Right kidney (tissue), 1 donor: ENCODE data around the gene SUFU.

ENCODE experiments used
- DNase-seq: peaks from one replicate; pipeline ENCODE4 v3.0.0-alpha.2; 2016

SUFU gene

GRCh38 chr10:102550636-102551210, 47.0 kb downstream of the SUFU start:
- no peak for DNase-seq

GRCh38 chr10:102552533-102552932, 48.8 kb downstream of the SUFU start:
- DNase-seq = no peak

GRCh38 chr10:102553771-102554170, 50.0 kb downstream of the SUFU start:
- no peak for DNase-seq

- no peak for DNase-seq
Observed at GRCh38 chr10:102554531-102554930, 50.8 kb downstream of the SUFU start.

- DNase-seq = no peak
Observed at GRCh38 chr10:102555781-102556328, 52.1 kb downstream of the SUFU start.

GRCh38 chr10:102557569-102557968, 53.8 kb downstream of the SUFU start:
- DNase-seq = no peak

GRCh38 chr10:102559764-102560163, 56.0 kb downstream of the SUFU start:
- no peak for DNase-seq

- no peak for DNase-seq
Observed at GRCh38 chr10:102564209-102564834, 60.5 kb downstream of the SUFU start.

GRCh38 chr10:102565793-102566192, 62.0 kb downstream of the SUFU start:
- no peak for DNase-seq

GRCh38 chr10:102578782-102579181, 75.0 kb downstream of the SUFU start:
- DNase-seq = no peak

GRCh38 chr10:102579328-102579727, 75.6 kb downstream of the SUFU start:
- no peak for DNase-seq

- DNase-seq = no peak
Observed at GRCh38 chr10:102580230-102580629, 76.5 kb downstream of the SUFU start.

GRCh38 chr10:102581401-102581800, 77.6 kb downstream of the SUFU start:
- DNase-seq = no peak

- DNase-seq = no peak
Observed at GRCh38 chr10:102581981-102582580, 78.3 kb downstream of the SUFU start.

- peak; percentile 61 for DNase-seq
Observed at GRCh38 chr10:102583435-102584417, 80.0 kb downstream of the SUFU start.

- no peak for DNase-seq
Observed at GRCh38 chr10:102585026-102585425, 81.3 kb downstream of the SUFU start.

GRCh38 chr10:102586858-102587257, 83.1 kb downstream of the SUFU start:
- DNase-seq = no peak

- no peak for DNase-seq
Observed at GRCh38 chr10:102588875-102589274, 85.1 kb downstream of the SUFU start.

GRCh38 chr10:102593074-102593803, 89.5 kb downstream of the SUFU start:
- no peak for DNase-seq

- DNase-seq = no peak
Observed at GRCh38 chr10:102593804-102594079, 90.0 kb downstream of the SUFU start.

GRCh38 chr10:102595293-102595692, 91.5 kb downstream of the SUFU start:
- DNase-seq = no peak

GRCh38 chr10:102595897-102596296, 92.1 kb downstream of the SUFU start:
- no peak for DNase-seq
